ENCODE results near the gene PTGDS.

The PTGDS gene

GRCh38 chr9:136958898-136959850 lies 18.1 kb upstream of the PTGDS start:
- DNase-seq: no peak

- peak; percentile 35 for DNase-seq
Measured at GRCh38 chr9:136960212-136960937, 16.9 kb upstream of the PTGDS start.

GRCh38 chr9:136960938-136961275 lies 16.4 kb upstream of the PTGDS start:
- DNase-seq: no peak

- DNase-seq: no peak
Measured at GRCh38 chr9:136961279-136962065, 15.8 kb upstream of the PTGDS start.

- DNase-seq: no peak
Measured at GRCh38 chr9:136962163-136962562, 15.1 kb upstream of the PTGDS start.

GRCh38 chr9:136962701-136963248 lies 14.5 kb upstream of the PTGDS start:
- DNase-seq: no peak

GRCh38 chr9:136963341-136963740 lies 14.0 kb upstream of the PTGDS start:
- DNase-seq: no peak

- no peak for DNase-seq
Measured at GRCh38 chr9:136963751-136964150, 13.6 kb upstream of the PTGDS start.

- no peak for DNase-seq
Measured at GRCh38 chr9:136964171-136964689, 13.1 kb upstream of the PTGDS start.

- no peak for DNase-seq
Measured at GRCh38 chr9:136964833-136965422, 12.4 kb upstream of the PTGDS start.

- peak; percentile 37 for DNase-seq
Measured at GRCh38 chr9:136965771-136966484, 11.4 kb upstream of the PTGDS start.

GRCh38 chr9:136968333-136969127 lies 8.8 kb upstream of the PTGDS start:
- DNase-seq: no peak

GRCh38 chr9:136969150-136969549 lies 8.2 kb upstream of the PTGDS start:
- no peak for DNase-seq

GRCh38 chr9:136969774-136970173 lies 7.5 kb upstream of the PTGDS start:
- no peak for DNase-seq

- DNase-seq: no peak
Measured at GRCh38 chr9:136970361-136970760, 6.9 kb upstream of the PTGDS start.

GRCh38 chr9:136971746-136972145 lies 5.6 kb upstream of the PTGDS start:
- DNase-seq: no peak

- DNase-seq: no peak
Measured at GRCh38 chr9:136972335-136972734, 5.0 kb upstream of the PTGDS start.

- no peak for DNase-seq
Measured at GRCh38 chr9:136972743-136973142, 4.6 kb upstream of the PTGDS start.

GRCh38 chr9:136973618-136974617 lies 3.4 kb upstream of the PTGDS start:
- DNase-seq: no peak
